HG03521 (cell line): ENCODE data around the gene PRPF6.

Source experiments
- ATAC-seq: cut with Tn5 transposase; IDR thresholded peaks from one replicate; pipeline ENCODE4 v1.9.1; 2021; ENCODE audit warnings: mild to moderate bottlenecking, moderate library complexity; ENCODE audit not compliant: unreplicated experiment

PRPF6 gene

DNA sequence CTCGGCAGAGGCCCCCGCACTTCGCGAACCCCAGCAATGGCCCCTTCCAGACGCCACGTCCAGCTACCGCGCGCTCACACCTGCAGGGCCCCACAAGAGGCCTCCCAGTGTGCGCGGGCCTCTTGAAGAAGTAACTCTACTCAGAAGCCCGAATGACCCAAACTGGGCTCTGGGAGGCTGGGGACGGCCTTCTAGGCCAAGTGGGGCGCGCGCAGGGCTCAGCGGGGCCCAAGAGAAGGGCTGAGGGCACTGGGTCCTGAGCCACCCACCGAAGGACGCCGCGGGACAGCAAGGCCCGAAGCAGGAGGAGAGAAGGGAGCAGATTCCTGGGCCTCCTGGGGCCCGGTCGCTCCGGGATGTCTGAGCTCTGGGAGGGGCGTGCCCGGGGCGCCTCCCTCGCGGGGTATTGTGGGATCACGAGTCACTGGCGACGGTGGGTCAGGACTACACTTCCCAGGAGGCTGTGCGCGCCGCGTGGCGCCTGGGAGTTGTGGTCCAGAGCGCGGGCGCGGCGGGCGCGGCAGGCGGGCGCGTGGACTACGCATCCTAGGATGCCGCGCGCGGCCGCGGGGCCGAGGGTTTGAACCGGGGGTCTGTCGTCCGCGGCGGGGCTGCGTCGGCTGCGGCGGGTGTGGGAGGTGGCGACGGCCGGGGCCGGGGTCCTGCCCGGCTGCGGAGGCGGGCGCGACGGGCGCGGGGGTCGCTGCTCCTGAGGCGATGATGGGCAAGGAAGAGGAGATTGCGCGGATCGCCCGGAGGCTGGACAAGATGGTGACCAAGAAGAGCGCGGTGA lies 81.9 kb downstream of the PRPF6 start, which contains the start of gene TCEA2:
Gene TCEA2 (plus strand): TSS at position 603 of the 793 bp plus-strand sequence. CDS start 115 bp downstream, at position 718.
- peak; percentile 77 for ATAC-seq

- no peak for ATAC-seq
These were observed 82.6 kb downstream of the PRPF6 start for GRCh38 chr20:64063389-64064144.

DNA sequence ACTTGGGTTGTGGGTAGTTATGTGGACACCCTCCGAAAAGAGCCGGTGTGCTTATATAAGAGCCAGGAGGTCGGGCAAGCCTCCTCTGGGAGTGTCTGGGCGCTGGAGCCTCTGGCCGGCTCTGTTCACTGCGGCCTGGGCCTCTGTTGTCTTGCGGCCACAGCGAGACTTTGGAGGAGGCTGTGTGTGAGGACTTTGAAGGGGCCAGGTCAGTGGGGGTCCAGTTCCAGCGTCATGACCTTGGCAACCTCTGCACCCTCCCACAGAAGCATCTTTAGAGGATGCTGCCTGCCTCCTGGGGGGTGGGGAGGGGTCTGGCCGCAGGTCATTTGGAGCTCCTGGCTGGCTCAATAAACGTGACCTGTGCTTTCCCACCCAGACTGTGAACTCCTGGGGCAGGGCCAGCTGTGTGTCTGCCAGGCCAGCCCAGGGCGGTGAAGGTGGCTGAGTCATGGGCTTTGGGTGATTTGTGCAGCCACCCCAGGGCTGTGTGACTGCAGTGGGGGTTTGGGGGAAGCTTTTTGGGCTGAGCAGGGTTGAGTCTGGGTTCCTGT lies 83.3 kb downstream of the PRPF6 start:
- no peak for ATAC-seq

- no peak for ATAC-seq
These were observed 84.4 kb downstream of the PRPF6 start for GRCh38 chr20:64065062-64065973.

DNA sequence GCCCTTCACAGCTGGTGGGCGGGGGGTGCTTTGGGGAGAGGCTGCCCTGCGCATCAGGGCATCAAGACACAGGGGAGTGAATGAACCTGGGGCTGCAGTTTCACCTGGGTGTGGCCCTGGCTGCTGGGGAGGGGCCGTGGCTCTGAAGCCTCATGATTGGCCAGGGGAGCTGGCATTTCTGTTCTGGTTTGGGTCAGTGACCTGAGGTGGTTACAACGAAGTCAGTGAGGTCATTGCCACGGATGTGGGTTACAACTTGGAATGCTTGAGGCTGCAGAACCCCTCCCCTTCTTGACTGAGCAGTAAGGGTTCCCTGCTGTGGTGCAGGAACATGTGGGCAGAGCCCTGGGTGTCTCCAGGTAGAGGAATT lies 85.0 kb downstream of the PRPF6 start:
- no peak for ATAC-seq

DNA sequence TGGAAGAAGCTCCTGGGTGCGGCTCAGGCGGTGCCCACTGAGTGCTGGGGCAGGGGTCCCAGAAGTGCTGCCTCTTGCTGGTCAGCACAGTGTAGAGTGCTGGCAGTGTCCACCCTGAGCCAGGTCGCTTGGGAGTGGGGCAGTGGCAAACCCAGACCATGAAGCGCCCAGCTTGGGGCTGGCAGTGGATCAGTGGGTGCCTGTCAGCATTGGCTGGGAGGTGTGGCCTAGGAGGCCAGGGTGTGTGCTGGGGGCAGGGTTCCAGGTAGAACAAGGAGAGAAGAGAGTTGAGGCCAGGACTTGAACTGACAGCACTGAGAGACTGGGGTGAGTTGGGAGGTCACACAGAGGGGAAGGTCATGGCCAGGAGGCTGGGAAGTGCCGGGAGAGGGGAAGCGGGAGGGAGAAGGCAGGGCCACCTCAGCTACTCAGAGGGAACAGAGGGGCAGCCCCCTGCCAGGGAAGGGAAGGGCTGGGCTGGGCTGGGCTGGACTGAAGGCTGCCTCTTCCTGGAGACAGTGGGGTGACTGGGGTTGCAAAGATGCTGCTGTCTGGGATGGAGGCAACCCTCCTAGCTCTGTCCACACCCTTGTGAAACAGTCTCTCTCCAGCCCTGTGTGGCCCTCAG lies 86.2 kb downstream of the PRPF6 start:
- ATAC-seq: no peak

- no peak for ATAC-seq
These were observed 86.9 kb downstream of the PRPF6 start for GRCh38 chr20:64067733-64068307.

- no peak for ATAC-seq
These were observed 87.7 kb downstream of the PRPF6 start for GRCh38 chr20:64068386-64069208.

DNA sequence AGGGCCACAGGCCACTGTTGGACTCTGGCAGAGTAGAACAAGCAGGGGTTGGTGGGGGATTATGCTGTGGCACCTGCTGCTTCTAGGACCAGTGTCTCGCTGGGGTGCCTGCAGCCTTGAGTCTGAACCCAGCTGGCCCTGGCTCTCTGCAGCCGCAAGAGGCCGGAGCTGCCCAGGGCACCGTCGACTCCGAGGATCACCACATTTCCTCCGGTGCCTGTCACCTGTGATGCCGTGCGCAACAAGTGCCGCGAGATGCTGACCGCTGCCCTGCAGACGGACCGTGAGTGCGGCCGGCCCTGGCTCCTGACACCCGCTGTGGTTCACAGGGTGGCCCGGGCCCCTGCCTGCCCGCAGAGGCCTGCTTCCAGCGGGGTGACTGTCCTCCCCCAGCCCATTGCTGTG lies 88.3 kb downstream of the PRPF6 start:
- ATAC-seq: no peak

GRCh38 chr20:64069614-64070243 lies 88.8 kb downstream of the PRPF6 start:
- no peak for ATAC-seq

GRCh38 chr20:64070244-64070993 lies 89.5 kb downstream of the PRPF6 start:
- no peak for ATAC-seq

DNA sequence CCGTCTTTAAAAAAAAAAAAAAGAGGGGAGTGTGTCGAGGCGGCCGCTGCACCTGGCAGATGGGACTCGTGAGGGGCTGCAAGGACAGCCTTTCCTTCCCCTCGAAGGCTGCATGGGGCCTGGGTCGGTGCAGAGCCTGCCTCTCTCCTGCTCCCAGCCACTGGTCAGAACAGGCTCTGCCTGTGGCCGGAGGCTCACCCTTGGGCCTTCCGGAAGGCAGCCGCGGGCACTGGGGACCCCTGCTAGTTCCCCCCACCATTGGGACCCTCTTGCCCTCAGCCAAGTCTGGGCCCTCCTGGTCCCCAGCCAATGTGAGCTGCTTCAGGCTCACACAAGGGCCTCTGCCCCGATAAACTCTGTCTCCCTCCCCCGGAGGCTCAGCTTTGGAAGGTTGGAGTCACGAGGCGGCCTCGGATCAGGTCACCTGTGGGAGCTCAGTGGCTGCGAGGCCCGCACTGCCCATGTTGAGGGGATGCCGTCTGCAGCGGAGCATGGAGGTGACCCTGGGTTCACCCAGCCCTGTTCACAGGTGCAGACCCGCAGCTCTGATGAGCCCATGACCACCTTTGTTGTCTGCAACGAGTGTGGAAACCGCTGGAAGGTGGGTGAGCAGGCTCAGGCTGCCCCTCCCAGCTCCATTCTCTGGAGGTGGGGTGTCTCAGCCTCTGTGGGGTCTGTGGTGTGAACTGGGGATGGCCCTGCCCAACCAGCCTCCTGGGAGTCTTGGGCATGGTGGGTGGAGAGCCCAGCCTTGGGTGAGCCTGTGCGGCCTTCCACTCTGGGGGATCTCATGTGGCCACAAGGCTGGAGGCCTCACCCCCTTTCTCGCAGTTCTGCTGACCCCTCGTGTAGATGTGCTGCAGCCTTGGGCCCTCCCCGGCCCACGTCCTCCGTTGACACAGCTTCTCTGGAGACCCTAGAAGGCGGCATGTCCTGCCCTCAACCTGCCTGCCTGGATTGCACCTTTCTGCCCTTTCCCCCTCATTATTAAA lies 90.7 kb downstream of the PRPF6 start:
- ATAC-seq: no peak

DNA sequence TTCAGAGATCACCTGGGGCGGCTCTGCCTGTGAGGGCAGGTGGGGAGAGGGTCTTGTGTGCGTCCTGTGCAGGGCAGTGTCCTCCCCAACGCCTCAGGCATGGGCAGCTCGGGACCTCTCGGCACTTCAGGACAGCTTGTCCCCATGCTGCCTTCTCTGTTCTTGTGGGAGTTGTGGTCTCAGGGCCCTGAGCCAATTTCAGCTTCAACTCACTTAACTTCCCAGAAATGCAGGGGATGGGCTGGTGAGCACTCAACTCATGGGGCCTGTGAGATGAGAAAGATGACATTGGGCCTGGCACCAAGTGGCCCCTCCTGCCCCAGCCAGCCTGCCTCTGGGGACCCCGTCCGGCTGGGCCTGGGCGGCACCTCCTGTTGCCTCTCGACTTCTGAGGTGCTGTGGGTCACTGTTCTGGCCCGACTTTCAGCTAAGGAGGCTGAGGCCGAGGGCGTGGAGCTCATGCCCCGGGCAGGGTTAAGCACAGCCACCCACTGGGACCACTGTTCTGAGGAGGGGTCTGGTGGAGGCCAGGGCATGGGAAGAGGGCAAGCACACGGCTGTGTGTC lies 91.6 kb downstream of the PRPF6 start:
- ATAC-seq: no peak

- ATAC-seq: no peak
These were observed 92.7 kb downstream of the PRPF6 start for GRCh38 chr20:64073476-64074183.

- ATAC-seq: no peak
These were observed 93.4 kb downstream of the PRPF6 start for GRCh38 chr20:64074184-64074789.
